Measurements from ENCODE around the gene UCN2. TPM values are rescaled to one million over a fixed set of nuclear protein-coding genes. Genes with fewer than 3 reads are reported as not detected.
"Not testable (repeated sequence)": the region's sequence is repeated elsewhere in the genome, so short reads cannot be mapped to it uniquely, and the experiment has no call there.

UCN2 gene
- total and polyA plus RNA-seq, 2 of the 4 experiments (the other 2 are of a cell fraction): 0.54 to 2.7 TPM

- TF ChIP-seq RCOR1 (IDR thresholded peaks at IDR 0.05; ENCODE audit: insufficient replicate concordance, low read length): no peak
Observed at GRCh38 chr3:48552111-48552951, 11.2 kb downstream of the UCN2 start (continued).

DNA sequence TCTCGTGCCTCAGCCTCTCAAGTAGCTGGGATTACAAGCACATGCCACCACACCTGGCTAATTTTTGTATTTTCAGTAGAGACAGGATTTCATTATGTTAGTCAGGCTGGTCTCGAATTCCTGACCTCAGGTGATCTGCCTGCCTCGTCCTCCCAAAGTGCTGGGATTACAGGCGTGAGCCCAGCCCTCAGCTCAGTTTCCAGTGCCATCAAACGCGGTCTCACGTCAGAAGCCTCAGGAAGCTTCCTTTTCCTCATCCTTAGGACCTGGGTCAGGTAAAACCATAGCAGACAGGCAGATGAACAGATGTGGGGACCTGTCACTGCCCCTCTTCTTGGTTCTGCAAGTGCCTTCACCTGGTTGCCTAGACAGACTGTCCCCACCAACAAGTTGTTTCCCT lies 11.9 kb downstream of the UCN2 start:
- BruUV-seq (replicated peaks); H2AK5ac ChIP-seq (ENCODE audit: low read depth, low read length); H4K91ac ChIP-seq (ENCODE audit: insufficient read depth, low read depth, low read length); ATAC-seq (ENCODE audit: low read depth); DNase-seq; H3K4me2 ChIP-seq (ENCODE audit: low read depth, low read length); H3K9me1 ChIP-seq (ENCODE audit: insufficient read depth, low read length); H3K4ac ChIP-seq (ENCODE audit: low read depth, low read length); H3K23ac ChIP-seq (ENCODE audit: low read depth, low read length); H3K9ac ChIP-seq (ENCODE audit: low read depth, low read length); intact Hi-C loops (cut with micrococcal nuclease); H2AFZ ChIP-seq (replicated peaks; ENCODE audit: low read length, poor library complexity); H3K56ac ChIP-seq (ENCODE audit: extremely low read depth, insufficient read depth, low read length); POLR2A ChIA-PET (ENCODE audit: unreplicated experiment); H4K5ac ChIP-seq (ENCODE audit: low read depth, low read length); H2BK20ac ChIP-seq (ENCODE audit: low read depth, low read length); H3K4me3 ChIP-seq (ENCODE audit: insufficient read depth, low read depth, low read length); H3K9me3 ChIP-seq (ENCODE audit: control insufficient read depth, insufficient read depth, low read length); H3K27ac ChIP-seq (ENCODE audit: insufficient read depth, low read length); H3K18ac ChIP-seq (ENCODE audit: low read depth, low read length); H3K4me1 ChIP-seq (ENCODE audit: control insufficient read depth, insufficient read depth, low read length); H2BK5ac ChIP-seq (ENCODE audit: low read depth, low read length, poor library complexity, severe bottlenecking); H2BK120ac ChIP-seq (ENCODE audit: low read depth, low read length); H4K8ac ChIP-seq (ENCODE audit: low read depth in 2 of 2, low read length in 2 of 2); H2BK15ac ChIP-seq (ENCODE audit: low read depth, low read length); H3K27me3 ChIP-seq (ENCODE audit: control insufficient read depth, insufficient read depth, low read length); dilution Hi-C loops (cut with HindIII; ENCODE audit: low sequenced_read_pairs, unreplicated experiment); in situ Hi-C loops (cut with MboI; ENCODE audit: low sequenced_read_pairs); H3K14ac ChIP-seq (replicated peaks; ENCODE audit: low read depth, low read length): not testable (repeated sequence)
- Histone ChIP-seq H2AK9ac (replicated peaks; ENCODE audit: low read depth, low read length, poor library complexity) (peak overlapping the region; percentile 68), H3K79me1 (ENCODE audit: low read depth in 1 of 2, low read length in 2 of 2) (peaks cover 10 to 38% of the 10 kb centered on the region in 2 experiments), H3K36me3 (ENCODE audit: control insufficient read depth, insufficient read depth, low read length) (peaks cover 16% of the 10 kb centered on the region), H4K20me1 (ENCODE audit: insufficient read depth, low read length) (peaks cover 11% of the 10 kb centered on the region; the same call in 1 of the 2 replicates)
- 92% methylated on average over 4 of the region's 7 CpGs; no CpG with 5 or more reads in 1 of the 2 experiments for WGBS, 2 experiments (ENCODE audit: extremely low coverage in 2 of 2, insufficient read length in 1 of 2)
- CTCF ChIA-PET: interaction anchor here (0.5 kb wide), 1 partner anchor 115 kb away, joined by 3 read pairs; no protein-coding TSS in a partner anchor
